ENCODE results near the gene RXFP2. TPM values are rescaled to one million over a fixed set of nuclear protein-coding genes. Genes with fewer than 3 reads are reported as not detected.
A peak's percentile ranks its signal among the peaks of the same experiment; 100 is the strongest.

RXFP2 gene
- total and polyA plus RNA-seq, 4 experiments from 2014 or later: not detected

DNA sequence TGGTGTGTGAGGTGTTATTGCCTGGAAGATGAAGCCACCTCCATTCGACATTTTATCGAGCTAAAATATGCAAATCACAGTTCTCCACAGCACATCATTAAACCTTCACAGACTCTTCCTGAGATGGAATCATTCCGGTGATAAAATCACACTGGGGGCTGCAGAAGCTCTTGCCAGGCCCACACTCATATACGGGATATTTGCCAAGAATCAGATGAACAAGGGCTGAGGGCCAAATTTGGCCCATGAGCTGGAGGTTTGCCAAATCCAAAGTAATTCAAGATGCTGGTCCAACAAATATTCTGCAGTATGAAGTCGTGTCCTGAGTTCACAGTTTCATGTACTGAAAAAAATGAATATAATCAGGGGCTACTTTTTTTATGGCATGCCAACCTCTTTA is 16.7 kb upstream of the RXFP2 start:
- peaks cover 0 to 4% (median 0%) of the 10 kb centered on the region in 8 donors for H3K9me3 Mint-ChIP-seq
- POLR2A ChIA-PET (ENCODE audit: partially characterized antibody): no interaction called here
- no peak overlapping the region for H3K4me3 Mint-ChIP-seq

DNA sequence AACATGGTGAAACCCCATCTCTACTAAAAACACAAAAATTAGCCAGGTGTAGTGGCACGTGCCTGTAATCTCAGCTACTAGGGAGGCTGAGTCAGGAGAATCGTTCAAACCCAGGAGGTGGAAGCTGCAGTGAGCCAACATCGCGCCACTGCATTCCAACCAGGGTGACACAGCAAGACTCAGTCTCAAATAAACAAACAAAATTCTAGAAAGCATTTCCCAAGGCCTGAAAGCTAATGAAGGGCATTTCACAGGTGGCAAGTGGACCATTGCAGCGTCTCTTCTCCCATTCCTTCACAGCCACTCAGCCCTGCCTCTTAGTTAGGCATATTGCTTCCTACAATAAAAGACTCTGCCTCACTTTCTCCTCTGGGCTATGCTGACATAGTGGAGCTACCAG is 13.5 kb upstream of the RXFP2 start:
- no peaks in the 10 kb centered on the region for H3K4me1 Mint-ChIP-seq
- no peaks in the 10 kb centered on the region for H3K4me1 ChIP-seq (ENCODE audit: insufficient read depth, low read length)
- no peak overlapping the region for H3K27ac Mint-ChIP-seq
- ChIA-PET POLR2A (ENCODE audit: partially characterized antibody) (no interaction called here), CTCF (ENCODE audit: partially characterized antibody) (no interaction called here)
- H3K36me3 ChIP-seq (ENCODE audit: insufficient read depth, low read length): no peaks in the 10 kb centered on the region
- H3K27me3 ChIP-seq (ENCODE audit: insufficient read depth, low read length): no peaks in the 10 kb centered on the region
- H3K36me3 Mint-ChIP-seq: no peaks in the 10 kb centered on the region
- H3K4me3 ChIP-seq (ENCODE audit: low read length in 2 of 2): no peak overlapping the region
- H3K9me3 Mint-ChIP-seq: peaks cover 0 to 4% (median 0%) of the 10 kb centered on the region in 8 donors
- no peaks in the 10 kb centered on the region for H3K9me3 ChIP-seq (ENCODE audit: control insufficient read depth in 1 of 2, low read length in 2 of 2)
- H3K4me3 Mint-ChIP-seq: no peak overlapping the region
- H3K27ac ChIP-seq (ENCODE audit: low read depth, low read length): no peak overlapping the region
- intact Hi-C loops (cut with micrococcal nuclease): no loop called here
- peaks cover 1 to 9% of the 10 kb centered on the region in 2 donors for H3K27me3 Mint-ChIP-seq
- DNase-seq: no peak

More for the DNA sequence above, 16.7 kb upstream of the RXFP2 start:
- no peak overlapping the region for H3K27ac Mint-ChIP-seq
- Histone ChIP-seq H3K27me3 (ENCODE audit: insufficient read depth, low read length) (no peaks in the 10 kb centered on the region), H3K4me3 (ENCODE audit: low read length in 2 of 2) (no peak overlapping the region), H3K9me3 (ENCODE audit: control insufficient read depth in 1 of 2, low read length in 2 of 2) (no peaks in the 10 kb centered on the region), H3K27ac (ENCODE audit: low read depth, low read length) (no peak overlapping the region), H3K4me1 (ENCODE audit: insufficient read depth, low read length) (no peaks in the 10 kb centered on the region), H3K36me3 (ENCODE audit: insufficient read depth, low read length) (no peaks in the 10 kb centered on the region)
- no peak for DNase-seq
- CTCF ChIA-PET (ENCODE audit: partially characterized antibody): no interaction called here
- no peaks in the 10 kb centered on the region for H3K36me3 Mint-ChIP-seq
- H3K4me1 Mint-ChIP-seq: no peaks in the 10 kb centered on the region
- intact Hi-C loops (cut with micrococcal nuclease): no loop called here
- H3K27me3 Mint-ChIP-seq: peaks cover 5 to 12% of the 10 kb centered on the region in 2 donors

DNA sequence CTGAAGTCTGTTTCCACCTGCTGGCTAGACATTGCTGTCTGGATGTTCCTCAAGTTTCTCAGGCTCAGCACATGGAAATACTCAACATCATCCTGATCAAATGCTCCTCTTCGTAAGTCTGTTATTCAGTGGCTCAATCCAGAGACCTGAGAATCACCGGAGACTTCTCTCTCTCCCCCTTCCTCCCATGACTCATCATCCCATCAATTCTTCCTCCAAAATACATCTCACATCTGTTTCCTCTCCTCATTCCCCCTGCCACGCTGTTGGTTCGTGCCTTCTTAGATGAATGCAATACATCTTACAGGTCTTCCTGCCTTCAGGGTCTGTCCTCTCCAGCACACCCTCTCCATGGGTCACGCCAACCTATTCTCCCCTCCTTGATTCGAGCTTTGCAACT is 7.4 kb upstream of the RXFP2 start:
- CTCF ChIA-PET (ENCODE audit: partially characterized antibody): no interaction called here
- POLR2A ChIA-PET (ENCODE audit: partially characterized antibody): no interaction called here
- no peak overlapping the region for H3K27ac Mint-ChIP-seq

DNA sequence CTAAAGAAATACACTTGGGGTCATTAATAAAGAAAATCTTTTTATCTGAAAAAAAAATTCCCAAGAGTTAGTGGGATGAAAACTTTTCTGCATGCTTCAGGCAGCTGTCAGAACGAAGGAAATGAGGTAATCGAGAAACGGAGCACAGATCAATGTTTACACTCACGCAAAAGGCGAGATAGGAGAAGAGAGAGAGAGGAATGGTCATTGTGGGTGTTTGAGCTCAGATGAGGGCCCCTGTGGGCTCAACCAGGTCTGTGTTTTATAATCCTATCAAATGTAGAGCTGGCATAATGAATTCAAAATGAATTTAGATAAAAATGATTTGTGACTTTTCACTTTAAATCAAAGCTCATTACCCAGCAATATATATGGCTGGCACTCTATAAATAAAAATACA is 6.3 kb upstream of the RXFP2 start:
- DNase-seq: no peak
- no peaks in the 10 kb centered on the region for H3K27me3 ChIP-seq (ENCODE audit: insufficient read depth, low read length)
- POLR2A ChIA-PET (ENCODE audit: partially characterized antibody): no interaction called here
- peaks cover 0 to 4% (median 0%) of the 10 kb centered on the region in 8 donors for H3K9me3 Mint-ChIP-seq
- no peaks in the 10 kb centered on the region for H3K9me3 ChIP-seq (ENCODE audit: control insufficient read depth in 1 of 2, low read length in 2 of 2)
- H3K4me3 ChIP-seq (ENCODE audit: low read length in 2 of 2): no peak overlapping the region
- H3K4me1 Mint-ChIP-seq: peaks cover 0 to 3% (median 0%) of the 10 kb centered on the region in 4 donors
- no peak overlapping the region for H3K27ac ChIP-seq (ENCODE audit: low read depth, low read length)
- H3K36me3 Mint-ChIP-seq: no peaks in the 10 kb centered on the region
- H3K4me3 Mint-ChIP-seq: peak overlapping the region in 2 of 8 donors; percentile 14 to 45
- H3K4me1 ChIP-seq (ENCODE audit: insufficient read depth, low read length): no peaks in the 10 kb centered on the region
- no peak overlapping the region for H3K27ac Mint-ChIP-seq
- H3K27me3 Mint-ChIP-seq: peaks cover 1 to 5% of the 10 kb centered on the region in 2 donors
- CTCF ChIA-PET (ENCODE audit: partially characterized antibody): interaction anchor here (1.0 to 1.4 kb wide), 3 partner anchors 8 to 12 kb away, joined by 3 read pairs; no protein-coding TSS in a partner anchor
- intact Hi-C loops (cut with micrococcal nuclease): no loop called here
- H3K36me3 ChIP-seq (ENCODE audit: insufficient read depth, low read length): no peaks in the 10 kb centered on the region

More for the DNA sequence above, 7.4 kb upstream of the RXFP2 start:
- Histone ChIP-seq H3K4me1 (ENCODE audit: insufficient read depth, low read length) (no peaks in the 10 kb centered on the region), H3K36me3 (ENCODE audit: insufficient read depth, low read length) (no peaks in the 10 kb centered on the region), H3K4me3 (ENCODE audit: low read length in 2 of 2) (no peak overlapping the region), H3K27ac (ENCODE audit: low read depth, low read length) (no peak overlapping the region), H3K27me3 (ENCODE audit: insufficient read depth, low read length) (no peaks in the 10 kb centered on the region), H3K9me3 (ENCODE audit: control insufficient read depth in 1 of 2, low read length in 2 of 2) (no peaks in the 10 kb centered on the region)
- intact Hi-C loops (cut with micrococcal nuclease): no loop called here
- H3K27me3 Mint-ChIP-seq: peaks cover 1 to 6% of the 10 kb centered on the region in 2 donors
- DNase-seq: no peak
- H3K9me3 Mint-ChIP-seq: peaks cover 0 to 4% (median 0%) of the 10 kb centered on the region in 8 donors
- H3K4me3 Mint-ChIP-seq: no peak overlapping the region
- H3K4me1 Mint-ChIP-seq: peaks cover 0 to 3% (median 0%) of the 10 kb centered on the region in 4 donors
- H3K36me3 Mint-ChIP-seq: no peaks in the 10 kb centered on the region

DNA sequence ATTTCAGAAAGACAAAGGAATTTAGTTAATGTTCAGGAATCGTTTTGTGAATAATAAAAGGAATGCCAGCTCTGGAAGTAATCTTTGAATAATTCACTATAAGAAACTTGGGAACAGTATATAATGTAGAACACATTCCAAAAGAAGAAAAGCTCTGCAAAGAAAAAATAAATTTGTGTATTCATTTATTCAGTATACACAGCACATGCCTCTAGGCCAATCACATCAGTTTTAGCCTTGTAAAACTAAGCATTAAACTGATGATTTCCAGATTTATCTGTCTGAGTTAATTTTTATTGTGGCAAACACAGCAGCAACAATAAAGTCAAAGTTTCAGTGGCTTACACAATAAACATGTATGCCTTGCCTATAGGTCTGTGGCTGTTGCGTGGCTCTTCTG is 5.7 kb upstream of the RXFP2 start:
- Mint-ChIP-seq H3K9me3 (peaks cover 0 to 4% (median 0%) of the 10 kb centered on the region in 8 donors), H3K36me3 (no peaks in the 10 kb centered on the region), H3K27me3 (peaks cover 1 to 4% of the 10 kb centered on the region in 2 donors), H3K27ac (no peak overlapping the region), H3K4me1 (peaks cover 0 to 3% (median 0%) of the 10 kb centered on the region in 4 donors), H3K4me3 (no peak overlapping the region)
- intact Hi-C loops (cut with micrococcal nuclease): no loop called here
- POLR2A ChIA-PET (ENCODE audit: partially characterized antibody): no interaction called here
- H3K4me3 ChIP-seq (ENCODE audit: low read length in 2 of 2): no peak overlapping the region
- no peak overlapping the region for H3K27ac ChIP-seq (ENCODE audit: low read depth, low read length)
- H3K36me3 ChIP-seq (ENCODE audit: insufficient read depth, low read length): no peaks in the 10 kb centered on the region
- H3K4me1 ChIP-seq (ENCODE audit: insufficient read depth, low read length): no peaks in the 10 kb centered on the region
- no peaks in the 10 kb centered on the region for H3K27me3 ChIP-seq (ENCODE audit: insufficient read depth, low read length)
- no peaks in the 10 kb centered on the region for H3K9me3 ChIP-seq (ENCODE audit: control insufficient read depth in 1 of 2, low read length in 2 of 2)
- no peak for DNase-seq
- CTCF ChIA-PET (ENCODE audit: partially characterized antibody): interaction anchor here (1.3 to 1.4 kb wide), 2 partner anchors 9 to 12 kb away, joined by 3 read pairs; no protein-coding TSS in a partner anchor

DNA sequence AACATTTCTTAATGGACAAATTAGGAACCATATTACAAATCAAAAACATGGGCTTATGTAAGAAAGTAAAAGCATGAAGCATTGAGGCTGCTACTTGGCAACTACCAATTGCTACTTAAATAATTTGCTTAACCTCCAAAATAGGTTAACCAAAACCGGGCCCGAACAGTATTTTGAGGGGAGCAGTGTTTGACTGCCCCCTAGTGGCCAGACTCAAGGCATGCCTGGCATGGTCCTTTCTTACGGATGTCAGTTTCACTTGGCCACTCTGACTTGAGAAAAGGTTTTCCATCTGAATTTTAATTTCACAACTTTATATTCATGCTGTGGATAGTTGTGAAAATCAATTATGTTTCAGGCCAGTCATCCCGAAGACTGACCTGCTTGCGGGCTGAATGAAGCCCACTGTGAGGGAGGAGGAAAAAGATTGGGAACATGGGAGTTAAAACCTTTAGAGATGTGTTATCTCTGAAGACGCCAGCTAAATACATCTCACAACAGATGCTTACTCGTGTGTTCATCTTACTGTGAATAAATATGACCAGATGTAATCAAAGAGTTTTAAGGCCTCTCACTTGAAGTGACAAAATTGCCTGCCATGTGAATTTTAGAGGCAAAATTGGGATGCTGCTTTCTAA is 2.9 kb downstream of the RXFP2 start:
- H3K4me3 ChIP-seq (ENCODE audit: low read length in 2 of 2): no peak overlapping the region
- H3K27me3 Mint-ChIP-seq: peaks cover 8 to 9% of the 10 kb centered on the region in 2 donors
- DNase-seq: peak; percentile 58 to 66 (median 61)
- no peaks in the 10 kb centered on the region for H3K27me3 ChIP-seq (ENCODE audit: insufficient read depth, low read length)
- ChIA-PET CTCF (ENCODE audit: partially characterized antibody) (interaction anchor here (1.0 to 3.8 kb wide), 4 partner anchors 8 to 312 kb away, joined by 3 to 18 read pairs (median 4); no protein-coding TSS in a partner anchor), POLR2A (ENCODE audit: partially characterized antibody) (no interaction called here)
- no peaks in the 10 kb centered on the region for H3K9me3 Mint-ChIP-seq
- H3K4me1 Mint-ChIP-seq: peaks cover 3 to 4% (median 3%) of the 10 kb centered on the region in 4 donors
- H3K36me3 ChIP-seq (ENCODE audit: insufficient read depth, low read length): no peaks in the 10 kb centered on the region
- no peak overlapping the region for H3K27ac ChIP-seq (ENCODE audit: low read depth, low read length)
- H3K36me3 Mint-ChIP-seq: no peaks in the 10 kb centered on the region
- H3K4me1 ChIP-seq (ENCODE audit: insufficient read depth, low read length): no peaks in the 10 kb centered on the region
- no peaks in the 10 kb centered on the region for H3K9me3 ChIP-seq (ENCODE audit: control insufficient read depth in 1 of 2, low read length in 2 of 2)
- intact Hi-C loops (cut with micrococcal nuclease): loop anchor here (1.0 kb wide), 2 partner anchors 311 to 543 kb away; partner anchors contain the start of gene B3GLCT
- H3K27ac Mint-ChIP-seq: peak overlapping the region in 4 of 7 donors; percentile 2 to 81 (median 42)
- peak overlapping the region in 2 of 8 donors; percentile 37 to 58 for H3K4me3 Mint-ChIP-seq

DNA sequence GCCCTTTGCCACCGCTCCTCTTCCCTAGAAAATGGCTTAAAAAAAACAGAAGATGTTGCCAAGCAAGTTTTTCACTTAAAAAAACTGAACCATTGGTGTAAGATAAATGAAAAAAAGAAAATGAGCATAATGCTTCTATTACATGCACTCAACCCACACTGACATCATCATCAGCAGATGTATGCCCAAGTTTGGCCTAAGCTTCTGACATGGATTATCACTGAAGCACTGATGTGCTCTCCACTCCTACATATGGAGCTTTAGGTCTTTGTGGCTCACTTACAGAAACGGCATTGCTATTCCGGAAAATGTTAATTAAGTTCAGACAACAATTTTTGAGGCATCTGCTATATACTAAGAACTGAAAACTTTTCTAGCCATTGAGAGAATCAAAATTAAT is 8.0 kb downstream of the RXFP2 start:
- Histone ChIP-seq H3K36me3 (ENCODE audit: insufficient read depth, low read length) (no peaks in the 10 kb centered on the region), H3K9me3 (ENCODE audit: control insufficient read depth in 1 of 2, low read length in 2 of 2) (no peaks in the 10 kb centered on the region), H3K4me3 (ENCODE audit: low read length in 2 of 2) (no peak overlapping the region), H3K27ac (ENCODE audit: low read depth, low read length) (no peak overlapping the region), H3K27me3 (ENCODE audit: insufficient read depth, low read length) (no peaks in the 10 kb centered on the region), H3K4me1 (ENCODE audit: insufficient read depth, low read length) (no peaks in the 10 kb centered on the region)
- Mint-ChIP-seq H3K9me3 (peaks cover 0 to 2% (median 0%) of the 10 kb centered on the region in 8 donors), H3K27ac (no peak overlapping the region), H3K4me1 (peaks cover under 1 to 1% (median under 1%) of the 10 kb centered on the region in 4 donors), H3K36me3 (no peaks in the 10 kb centered on the region), H3K4me3 (no peak overlapping the region), H3K27me3 (peaks cover 11 to 13% of the 10 kb centered on the region in 2 donors)
- POLR2A ChIA-PET (ENCODE audit: partially characterized antibody): no interaction called here
- CTCF ChIA-PET (ENCODE audit: partially characterized antibody): interaction anchor here (1.1 kb wide), 1 partner anchor 10 kb away, joined by 3 read pairs; no protein-coding TSS in a partner anchor
- intact Hi-C loops (cut with micrococcal nuclease): no loop called here
- no peak for DNase-seq
